Measurements from ENCODE around the gene TPRKB. TPM values are rescaled to one million over a fixed set of nuclear protein-coding genes. Genes with fewer than 3 reads are reported as not detected.
"Not testable (repeated sequence)": the region's sequence is repeated elsewhere in the genome, so short reads cannot be mapped to it uniquely, and the experiment has no call there.

TPRKB gene
- total and polyA plus RNA-seq, 2 donors (not counting 1 experiment from before 2014, with no cell fraction given) = 24.3 to 31.2 TPM

DNA sequence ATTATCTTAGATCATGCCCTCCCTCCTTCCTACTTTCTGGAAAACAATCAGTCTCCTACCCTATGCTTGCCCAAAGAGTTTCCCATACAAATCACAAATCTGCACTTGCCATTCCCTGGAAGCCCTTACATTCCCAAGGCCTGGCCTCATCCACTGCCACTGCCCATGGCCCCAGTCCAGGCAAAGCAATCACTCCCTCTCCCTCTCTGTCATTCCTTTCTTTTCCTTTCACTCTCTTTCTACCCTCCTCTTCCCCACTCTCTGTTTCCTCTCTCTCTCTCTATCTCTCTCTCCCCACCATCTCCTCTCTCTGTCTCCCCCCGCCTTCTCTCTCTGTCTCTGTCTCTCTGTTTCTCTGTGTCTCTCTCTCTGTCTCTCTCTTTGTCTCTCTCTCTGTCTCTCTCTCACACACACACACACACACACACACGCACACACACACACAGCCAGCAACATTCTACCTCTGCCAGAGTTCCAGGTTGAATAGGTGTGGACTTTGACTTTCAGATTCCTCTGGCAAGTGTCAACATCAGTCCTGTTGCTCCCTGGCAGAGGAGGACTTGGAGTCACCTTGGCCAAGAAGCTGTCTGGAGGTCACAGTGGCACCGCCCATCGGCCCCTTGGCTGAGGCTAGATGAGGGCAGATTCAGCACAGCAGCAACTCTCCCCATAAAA, 51.2 kb downstream of the TPRKB start:
- Histone ChIP-seq H3K27ac (ENCODE audit: low read length in 2 of 2) (no peak overlapping the region), H3K4me1 (ENCODE audit: control insufficient read depth in 2 of 2, insufficient read depth in 2 of 2, low read length in 2 of 2) (no peaks in the 10 kb centered on the region), H3K4me3 (ENCODE audit: control extremely low read depth in 1 of 5, extremely low read depth in 1 of 5, insufficient read depth in 1 of 5, low read depth in 2 of 5, low read length in 4 of 5) (no peak overlapping the region), H2AFZ (ENCODE audit: insufficient read depth, low read depth, low read length, poor library complexity, severe bottlenecking) (no peak overlapping the region), H4K20me1 (ENCODE audit: control insufficient read depth, insufficient read depth, low read length, poor library complexity, severe bottlenecking) (no peaks in the 10 kb centered on the region), H3K27me3 (replicated peaks in 1 of 4; ENCODE audit: control extremely low read depth in 1 of 4, control insufficient read depth in 3 of 4, insufficient read depth in 4 of 4, low read length in 3 of 4) (no peaks in the 10 kb centered on the region), H3K9me3 (ENCODE audit: control extremely low read depth in 1 of 3, control insufficient read depth in 2 of 3, insufficient read depth in 1 of 3, low read length in 2 of 3) (peaks cover 0 to 4% (median 0%) of the 10 kb centered on the region in 3 donors), H3K4me2 (replicated peaks; ENCODE audit: low read depth, low read length, poor library complexity, severe bottlenecking) (no peak overlapping the region), H3K9ac (ENCODE audit: low read length) (no peak overlapping the region), H3K79me2 (ENCODE audit: control insufficient read depth, insufficient read depth, low read length) (no peaks in the 10 kb centered on the region), H3K36me3 (replicated peaks in 1 of 2; ENCODE audit: control extremely low read depth in 1 of 2, control insufficient read depth in 1 of 2, extremely low read depth in 1 of 2, insufficient read depth in 2 of 2, low read length in 1 of 2) (no peaks in the 10 kb centered on the region)
- ATAC-seq (ENCODE audit: low read depth) = no peak
- no peak for DNase-seq
- Mint-ChIP-seq H3K4me3 (no peak overlapping the region), H3K27me3 (peaks cover 21% of the 10 kb centered on the region), H3K4me1 (no peaks in the 10 kb centered on the region), H3K27ac (no peak overlapping the region), H3K9me3 (ENCODE audit: insufficient read depth) (peaks cover 4% of the 10 kb centered on the region)
- ChIA-PET POLR2A (no interaction called here), CTCF (no interaction called here)
- TF ChIP-seq CTCF (IDR thresholded peaks at IDR 0.05) (no peak), EZH2 (IDR thresholded peaks at IDR 0.05; ENCODE audit: borderline replicate concordance, insufficient read depth, low read depth, low read length, poor library complexity, severe bottlenecking) (no peak)
- WGBS (ENCODE audit: insufficient coverage) = 90% methylated on average over 3 of the region's 4 CpGs
- intact Hi-C loops (cut with micrococcal nuclease) = no loop called here

DNA sequence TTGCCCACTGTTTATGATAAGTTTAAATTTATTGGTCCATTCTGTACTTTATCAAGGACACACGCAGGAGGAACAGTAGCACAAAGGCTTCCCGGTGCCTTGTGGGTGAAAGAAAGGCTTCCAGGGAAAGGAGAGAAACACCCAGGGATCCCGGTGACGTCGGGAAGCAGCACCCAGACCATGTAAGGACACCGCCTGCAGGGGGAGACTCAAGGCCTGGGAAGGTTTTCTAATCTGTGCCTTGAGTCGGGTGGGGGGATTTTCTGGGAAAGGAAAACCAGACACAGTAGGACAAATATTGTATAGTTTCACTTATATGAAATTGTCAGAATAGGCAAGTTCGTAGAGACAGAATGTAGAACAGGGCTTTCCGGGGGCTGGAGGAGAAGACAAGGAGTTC, 52.2 kb downstream of the TPRKB start:
- CTCF ChIA-PET; DNase-seq; POLR2A ChIA-PET; H3K27ac ChIP-seq (ENCODE audit: low read length in 2 of 2); H3K36me3 ChIP-seq (replicated peaks in 1 of 2; ENCODE audit: control extremely low read depth in 1 of 2, control insufficient read depth in 1 of 2, extremely low read depth in 1 of 2, insufficient read depth in 2 of 2, low read length in 1 of 2); H3K79me2 ChIP-seq (ENCODE audit: control insufficient read depth, insufficient read depth, low read length); H4K20me1 ChIP-seq (ENCODE audit: control insufficient read depth, insufficient read depth, low read length, poor library complexity, severe bottlenecking); H3K4me1 Mint-ChIP-seq; H3K4me2 ChIP-seq (replicated peaks; ENCODE audit: low read depth, low read length, poor library complexity, severe bottlenecking); ATAC-seq (ENCODE audit: low read depth); H3K27me3 ChIP-seq (replicated peaks in 1 of 4; ENCODE audit: control extremely low read depth in 1 of 4, control insufficient read depth in 3 of 4, insufficient read depth in 4 of 4, low read length in 3 of 4); H3K4me3 Mint-ChIP-seq; H3K9me3 ChIP-seq (ENCODE audit: control extremely low read depth in 1 of 3, control insufficient read depth in 2 of 3, insufficient read depth in 1 of 3, low read length in 2 of 3); intact Hi-C loops (cut with micrococcal nuclease); H3K27ac Mint-ChIP-seq; H3K4me3 ChIP-seq (ENCODE audit: control extremely low read depth in 1 of 5, extremely low read depth in 1 of 5, insufficient read depth in 1 of 5, low read depth in 2 of 5, low read length in 4 of 5); H2AFZ ChIP-seq (ENCODE audit: insufficient read depth, low read depth, low read length, poor library complexity, severe bottlenecking); H3K9ac ChIP-seq (ENCODE audit: low read length); H3K4me1 ChIP-seq (ENCODE audit: control insufficient read depth in 2 of 2, insufficient read depth in 2 of 2, low read length in 2 of 2); H3K9me3 Mint-ChIP-seq (ENCODE audit: insufficient read depth): not testable (repeated sequence)
- WGBS (ENCODE audit: insufficient coverage) = 100% methylated on average over 2 of the region's 9 CpGs
- peaks cover 21% of the 10 kb centered on the region for H3K27me3 Mint-ChIP-seq

- H3K27ac Mint-ChIP-seq; H3K9me3 Mint-ChIP-seq (ENCODE audit: insufficient read depth); H3K36me3 ChIP-seq (replicated peaks in 1 of 2; ENCODE audit: control extremely low read depth in 1 of 2, control insufficient read depth in 1 of 2, extremely low read depth in 1 of 2, insufficient read depth in 2 of 2, low read length in 1 of 2); H3K4me1 ChIP-seq (ENCODE audit: control insufficient read depth in 2 of 2, insufficient read depth in 2 of 2, low read length in 2 of 2); H3K4me2 ChIP-seq (replicated peaks; ENCODE audit: low read depth, low read length, poor library complexity, severe bottlenecking); ATAC-seq (ENCODE audit: low read depth); H3K27ac ChIP-seq (ENCODE audit: low read length in 2 of 2); H3K4me1 Mint-ChIP-seq; H2AFZ ChIP-seq (ENCODE audit: insufficient read depth, low read depth, low read length, poor library complexity, severe bottlenecking); POLR2A ChIA-PET; H3K4me3 Mint-ChIP-seq; DNase-seq; H4K20me1 ChIP-seq (ENCODE audit: control insufficient read depth, insufficient read depth, low read length, poor library complexity, severe bottlenecking); H3K27me3 ChIP-seq (replicated peaks in 1 of 4; ENCODE audit: control extremely low read depth in 1 of 4, control insufficient read depth in 3 of 4, insufficient read depth in 4 of 4, low read length in 3 of 4); CTCF ChIA-PET; H3K9ac ChIP-seq (ENCODE audit: low read length); H3K4me3 ChIP-seq (ENCODE audit: control extremely low read depth in 1 of 5, extremely low read depth in 1 of 5, insufficient read depth in 1 of 5, low read depth in 2 of 5, low read length in 4 of 5); intact Hi-C loops (cut with micrococcal nuclease); H3K79me2 ChIP-seq (ENCODE audit: control insufficient read depth, insufficient read depth, low read length); H3K9me3 ChIP-seq (ENCODE audit: control extremely low read depth in 1 of 3, control insufficient read depth in 2 of 3, insufficient read depth in 1 of 3, low read length in 2 of 3): not testable (repeated sequence)
- no CpG with 5 or more reads among the region's 1 CpG for WGBS (ENCODE audit: insufficient coverage)
- H3K27me3 Mint-ChIP-seq = peaks cover 21% of the 10 kb centered on the region
Measured at GRCh38 chr2:73684325-73684724, 52.8 kb downstream of the TPRKB start.
